ENCODE data around the gene CDK3.

DNA sequence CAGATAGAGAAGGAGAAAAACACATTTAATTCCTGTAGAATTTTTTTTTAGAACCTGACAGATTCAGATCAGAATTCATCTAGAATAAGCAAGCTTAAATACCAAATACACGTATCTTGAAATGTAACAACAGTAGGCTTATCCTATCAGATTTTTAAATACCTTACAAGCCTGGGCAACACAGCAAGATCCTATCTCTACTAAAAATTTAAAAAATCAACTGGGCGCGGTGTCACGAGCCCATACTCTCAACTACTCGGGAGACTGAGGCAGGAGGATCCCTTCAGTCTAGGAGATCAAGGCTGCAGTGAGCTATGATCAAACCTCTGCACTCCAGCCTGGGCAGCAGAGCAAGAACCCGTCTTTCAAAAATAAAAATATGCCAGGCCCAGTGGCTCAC, 35.2 kb upstream of the CDK3 start:
- TF ChIP-seq POLR2A (IDR thresholded peaks at IDR 0.05; ENCODE audit: low read depth, low read length) (no peak), RAD21 (IDR thresholded peaks at IDR 0.05; ENCODE audit: low read length) (no peak), SMC3 (IDR thresholded peaks at IDR 0.05; ENCODE audit: low read depth, low read length) (no peak), MXI1 (IDR thresholded peaks at IDR 0.05; ENCODE audit: borderline replicate concordance, low read depth, low read length) (no peak)
- TF ChIP-seq, protein P1, sequence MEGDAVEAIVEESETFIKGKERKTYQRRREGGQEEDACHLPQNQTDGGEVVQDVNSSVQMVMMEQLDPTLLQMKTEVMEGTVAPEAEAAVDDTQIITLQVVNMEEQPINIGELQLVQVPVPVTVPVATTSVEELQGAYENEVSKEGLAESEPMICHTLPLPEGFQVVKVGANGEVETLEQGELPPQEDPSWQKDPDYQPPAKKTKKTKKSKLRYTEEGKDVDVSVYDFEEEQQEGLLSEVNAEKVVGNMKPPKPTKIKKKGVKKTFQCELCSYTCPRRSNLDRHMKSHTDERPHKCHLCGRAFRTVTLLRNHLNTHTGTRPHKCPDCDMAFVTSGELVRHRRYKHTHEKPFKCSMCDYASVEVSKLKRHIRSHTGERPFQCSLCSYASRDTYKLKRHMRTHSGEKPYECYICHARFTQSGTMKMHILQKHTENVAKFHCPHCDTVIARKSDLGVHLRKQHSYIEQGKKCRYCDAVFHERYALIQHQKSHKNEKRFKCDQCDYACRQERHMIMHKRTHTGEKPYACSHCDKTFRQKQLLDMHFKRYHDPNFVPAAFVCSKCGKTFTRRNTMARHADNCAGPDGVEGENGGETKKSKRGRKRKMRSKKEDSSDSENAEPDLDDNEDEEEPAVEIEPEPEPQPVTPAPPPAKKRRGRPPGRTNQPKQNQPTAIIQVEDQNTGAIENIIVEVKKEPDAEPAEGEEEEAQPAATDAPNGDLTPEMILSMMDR (conservative IDR thresholded peaks at IDR 0.05; ENCODE audit: low read depth, low read length), result no peak

Measured in IMR-90 (cell line).